H1 (cell line): Measurements from ENCODE around the gene TBX18. TPM values are rescaled to one million over a fixed set of nuclear protein-coding genes. Genes with fewer than 3 reads are reported as not detected.

Experiments
- CTCF ChIA-PET: fragments of 300-600 bp; sonication (Branson Sonifier 250); formaldehyde crosslinking; loops from one replicate; lab custom pipeline; 2021; ENCODE audit not compliant: partially characterized antibody; lab: Charles Lee
- POLR2A ChIA-PET: fragments of 300-600 bp; sonication (Branson Sonifier 250); formaldehyde crosslinking; loops from one replicate; lab custom pipeline; 2021; ENCODE audit warnings: inconsistent platforms; ENCODE audit not compliant: partially characterized antibody; lab: Charles Lee
- DNase-seq, 2 experiments: peaks; one replicate each; pipeline versions ENCODE4 v3.0.0 to v3.0.0-alpha.2; 2010 to 2022; ENCODE audit warnings: low spot score in 2 of 2, low read depth in 1 of 2, mixed read lengths in 1 of 2
- FAIRE-seq: peaks from 2 replicates; lab custom pipeline; 2011; peaks lifted over from hg19 to GRCh38; lab: Jason Lieb, UNC
- H2AFZ ChIP-seq: 2 replicates; pipeline ENCODE4 v1.8.1; 2012; ENCODE audit warnings: low read length, inconsistent platforms
- H2AK5ac ChIP-seq: 2 replicates; pipeline ENCODE4 v1.6.1; 2013; ENCODE audit warnings: low read depth, low read length
- H2BK120ac ChIP-seq: replicated peaks from 2 replicates; pipeline ENCODE3; 2013; ENCODE audit warnings: low read depth, low read length, inconsistent platforms
- H2BK12ac ChIP-seq: 2 replicates; pipeline ENCODE4 v1.6.1; 2013; ENCODE audit warnings: low read depth, low read length
- H2BK15ac ChIP-seq: 2 replicates; pipeline ENCODE4 v1.6.1; 2013; ENCODE audit warnings: low read length
- H2BK20ac ChIP-seq: 2 replicates; pipeline ENCODE4 v1.6.1; 2013; ENCODE audit warnings: low read length
- H2BK5ac ChIP-seq: 2 replicates; pipeline ENCODE4 v1.6.1; 2013; ENCODE audit warnings: low read depth, low read length
- H3K14ac ChIP-seq: 2 replicates; pipeline ENCODE4 v1.6.1; 2013; ENCODE audit warnings: inconsistent platforms; ENCODE audit not compliant: insufficient read length
- H3K18ac ChIP-seq: 2 replicates; pipeline ENCODE4 v1.6.1; 2013; ENCODE audit warnings: low read length; ENCODE audit errors: extremely low read depth
- H3K23ac ChIP-seq: 2 replicates; pipeline ENCODE4 v1.6.1; 2013; ENCODE audit warnings: inconsistent platforms; ENCODE audit not compliant: insufficient read length
- H3K23me2 ChIP-seq: 2 replicates; pipeline ENCODE4 v1.6.1; 2013; ENCODE audit warnings: low read depth, low read length
- H3K27ac ChIP-seq: 2 replicates; pipeline ENCODE4 v1.6.1; 2011; ENCODE audit warnings: low read depth, low read length, inconsistent platforms
- H3K27me3 ChIP-seq, 4 experiments: replicated peaks in 1 of 4; 1 replicate in 1 of 4; 2 replicates in 3 of 4; pipeline versions ENCODE4 v1.6.1 to v1.8.1; 2011 to 2013; ENCODE audit warnings: low read length in 3 of 4, mild to moderate bottlenecking in 3 of 4, inconsistent platforms in 2 of 4, mixed read lengths in 2 of 4, moderate library complexity in 1 of 4; ENCODE audit not compliant: control insufficient read depth in 3 of 4, insufficient read depth in 3 of 4; ENCODE audit errors: extremely low read depth in 1 of 4
- H3K36me3 ChIP-seq, 4 experiments: 2 replicates each; pipeline versions ENCODE4 v1.6.1 to v1.8.1; 2011 to 2013; ENCODE audit warnings: mild to moderate bottlenecking in 4 of 4, low read length in 3 of 4, moderate library complexity in 2 of 4, control low read depth in 1 of 4, inconsistent platforms in 1 of 4; ENCODE audit not compliant: insufficient read depth in 4 of 4, control insufficient read depth in 2 of 4
- H3K4ac ChIP-seq: replicated peaks from 2 replicates; pipeline ENCODE3; 2013; ENCODE audit warnings: low read length, low read depth, mixed read lengths, inconsistent platforms; ENCODE audit not compliant: insufficient read length
- H3K4me1 ChIP-seq, 4 experiments: replicated peaks in 1 of 4; 1 replicate in 1 of 4; 2 replicates in 3 of 4; pipeline versions ENCODE4 v1.6.1 to v1.8.1; 2011 to 2013; ENCODE audit warnings: low read length in 3 of 4, inconsistent platforms in 2 of 4, mixed read lengths in 1 of 4; ENCODE audit not compliant: insufficient read depth in 4 of 4, control insufficient read depth in 3 of 4
- H3K4me2 ChIP-seq, 2 experiments: 2 replicates each; pipeline versions ENCODE4 v1.6.1 to v1.8.1; 2011 to 2013; ENCODE audit warnings: low read depth in 2 of 2, low read length in 2 of 2, control low read depth in 1 of 2, inconsistent platforms in 1 of 2, mild to moderate bottlenecking in 1 of 2; ENCODE audit not compliant: insufficient read depth in 1 of 2
- H3K4me3 ChIP-seq, 4 experiments: fragments of 200-600, 300-600 bp in 1 of 4; sonication (generic), shearing (Covaris generic), sonication (Bioruptor Twin) in 1 of 4; 2 replicates each; pipeline versions ENCODE4 v1.5.1 to v1.8.1; 2011 to 2016; ENCODE audit warnings: low read length in 4 of 4, low read depth in 3 of 4, control low read depth in 2 of 4, inconsistent platforms in 2 of 4, mild to moderate bottlenecking in 2 of 4, mixed read lengths in 1 of 4, moderate library complexity in 1 of 4; ENCODE audit not compliant: insufficient read depth in 2 of 4; ENCODE audit errors: extremely low read depth in 1 of 4
- H3K56ac ChIP-seq: replicated peaks from 2 replicates; pipeline ENCODE3; 2013; ENCODE audit warnings: low read depth, mild to moderate bottlenecking, mixed read lengths, low read length, inconsistent platforms; ENCODE audit not compliant: insufficient read length
- H3K79me1 ChIP-seq: 2 replicates; pipeline ENCODE4 v1.6.1; 2013; ENCODE audit warnings: low read depth, low read length, control low read depth
- H3K79me2 ChIP-seq, 2 experiments: 2 replicates each; pipeline versions ENCODE4 v1.6.1 to v1.8.1; 2012 to 2013; ENCODE audit warnings: low read length in 2 of 2, mild to moderate bottlenecking in 2 of 2, inconsistent platforms in 1 of 2; ENCODE audit not compliant: insufficient read depth in 2 of 2, control insufficient read depth in 1 of 2
- H3K9ac ChIP-seq, 4 experiments: replicated peaks in 1 of 4; 1 replicate in 1 of 4; 2 replicates in 3 of 4; pipeline versions ENCODE4 v1.6.1 to v1.8.1; 2011 to 2013; ENCODE audit warnings: low read depth in 3 of 4, low read length in 3 of 4, control low read depth in 2 of 4, mild to moderate bottlenecking in 2 of 4, moderate library complexity in 2 of 4, inconsistent platforms in 1 of 4; ENCODE audit errors: extremely low read depth in 1 of 4
- H3K9me3 ChIP-seq, 2 experiments: 2 replicates each; pipeline versions ENCODE4 v1.6.1 to v1.8.1; 2012 to 2013; ENCODE audit warnings: mild to moderate bottlenecking in 2 of 2, moderate library complexity in 2 of 2, control low read depth in 1 of 2, inconsistent platforms in 1 of 2, low read depth in 1 of 2, low read length in 1 of 2, mixed read lengths in 1 of 2; ENCODE audit not compliant: insufficient read depth in 2 of 2
- H4K20me1 ChIP-seq, 2 experiments: replicated peaks in 1 of 2; 2 replicates each; pipeline versions ENCODE3 to v1.8.1; 2011 to 2013; ENCODE audit warnings: inconsistent platforms in 2 of 2, low read length in 2 of 2, mild to moderate bottlenecking in 1 of 2; ENCODE audit not compliant: insufficient read depth in 2 of 2, control insufficient read depth in 1 of 2
- H4K5ac ChIP-seq: 2 replicates; pipeline ENCODE4 v1.6.1; 2013; ENCODE audit warnings: low read length, low read depth, mixed read lengths, inconsistent platforms; ENCODE audit not compliant: insufficient read length
- H4K8ac ChIP-seq: 2 replicates; pipeline ENCODE4 v1.8.0; 2013; ENCODE audit warnings: mild to moderate bottlenecking, moderate library complexity, low read length, inconsistent platforms; ENCODE audit not compliant: insufficient read depth; ENCODE audit errors: extremely low read depth
- H4K91ac ChIP-seq: replicated peaks from 2 replicates; pipeline ENCODE3; 2013; ENCODE audit warnings: low read length, mixed read lengths, inconsistent platforms; ENCODE audit not compliant: insufficient read length
- CTCF ChIP-seq, 3 experiments: IDR thresholded peaks; 1 replicate in 2 of 3; 2 replicates in 1 of 3; pipeline versions ENCODE4 v1.5.1 to v1.6.1; 2011; ENCODE audit warnings: low read length in 3 of 3, mild to moderate bottlenecking in 3 of 3, inconsistent platforms in 2 of 3, low read depth in 1 of 3, moderate library complexity in 1 of 3; ENCODE audit not compliant: insufficient read depth in 1 of 3; ENCODE audit errors: control extremely low read depth in 1 of 3
- PHF8 ChIP-seq: fragments of 200-600 bp; sonication (generic); conservative IDR thresholded peaks from 2 replicates; pipeline ENCODE4 v1.7.1; 2012; ENCODE audit warnings: low read depth, mild to moderate bottlenecking, inconsistent platforms, low read length, moderate library complexity
- RAD21 ChIP-seq, 2 experiments: IDR thresholded peaks in 1 of 2; conservative IDR thresholded peaks in 1 of 2; 2 replicates each; pipeline ENCODE4 v1.6.1; 2011; ENCODE audit warnings: low read depth in 2 of 2, low read length in 2 of 2, improper control_type of control experiment in 1 of 2, inconsistent platforms in 1 of 2, mild to moderate bottlenecking in 1 of 2, moderate library complexity in 1 of 2
- SIRT6 ChIP-seq: IDR thresholded peaks from one replicate; pipeline ENCODE4 v1.7.1; 2012; ENCODE audit warnings: low read length, inconsistent platforms
- polyA plus RNA-seq, 7 experiments: library from polyadenylated mRNA; depleted of rRNA in 3 of 7; stranded (reverse) in 5 of 7; unstranded in 2 of 7; fragments of >200 nt in 5 of 7; fragments of 200-250 nt in 2 of 7; gene quantifications; 1 replicate in 5 of 7; 2 replicates in 1 of 7; 4 replicates in 1 of 7; pipeline versions ENCODE4 v1.2.1 to v1.2.3, GENCODE V29; 2011 to 2013; ENCODE audit warnings: missing spikeins in 2 of 7, mixed read lengths in 2 of 7
- total RNA-seq: library from RNA; stranded (reverse); fragmentation: NEBNext Ultra II Directional; extraction: Animal tissue kit (Norgen Biotek cat#: 25700); gene quantifications from 2 replicates; pipeline ENCODE4 v1.2.1, GENCODE V29; 2021

TBX18 gene
- total and polyA plus RNA-seq, 2 of the 8 experiments (the other 6 are each of a cell fraction or from before 2014, with no cell fraction given), result 0.02 TPM; not detected in 1

- Histone ChIP-seq H2BK12ac (no peak overlapping the region), H2AFZ (no peak overlapping the region), H2BK5ac (no peak overlapping the region), H3K4me2 (no peak overlapping the region), H3K14ac (no peak overlapping the region), H2BK20ac (no peak overlapping the region), H2AK5ac (no peak overlapping the region), H4K8ac (no peak overlapping the region), H3K56ac (no peak overlapping the region), H4K91ac (no peak overlapping the region), H3K36me3 (no peaks in the 10 kb centered on the region), H3K79me2 (no peaks in the 10 kb centered on the region), H3K9ac (no peak overlapping the region), H3K27ac (no peak overlapping the region), H4K20me1 (no peaks in the 10 kb centered on the region), H3K23me2 (no peaks in the 10 kb centered on the region), H3K18ac (no peak overlapping the region), H3K4me1 (no peaks in the 10 kb centered on the region), H2BK15ac (no peak overlapping the region), H3K79me1 (no peaks in the 10 kb centered on the region), H4K5ac (no peak overlapping the region), H3K23ac (no peak overlapping the region), H3K4ac (no peak overlapping the region), H3K9me3 (no peaks in the 10 kb centered on the region), H3K4me3 (no peak overlapping the region), H2BK120ac (no peak overlapping the region), H3K27me3 (peaks cover 0 to 1% (median 0%) of the 10 kb centered on the region in 4 experiments; a peak in 1 of 7 replicates)
- CTCF ChIA-PET, result interaction anchor here (0.6 to 3.6 kb wide), 18 partner anchors 9 to 602 kb away, joined by 3 to 15 read pairs (median 4); no protein-coding TSS in a partner anchor
- FAIRE-seq, result peak; percentile 13
- no peak for DNase-seq
- POLR2A ChIA-PET, result no interaction called here
- TF ChIP-seq CTCF (IDR thresholded peaks at IDR 0.05; ENCODE audit: control extremely low read depth in 1 of 3, insufficient read depth in 1 of 3, low read depth in 1 of 3, low read length in 3 of 3) (peak in 1 of 3 experiments; percentile 53; a peak in 1 of 4 replicates), PHF8 (no peak), SIRT6 (no peak), RAD21 (IDR thresholded peaks at IDR 0.05 in 1 of 2, conservative IDR thresholded peaks at IDR 0.05 in 1 of 2; ENCODE audit: low read depth in 2 of 2, low read length in 2 of 2) (peak; percentile 34 to 49)
These were observed 35.8 kb downstream of the TBX18 start for GRCh38 chr6:84728602-84729001.
